ENCODE data around the gene MCM10.

DNA sequence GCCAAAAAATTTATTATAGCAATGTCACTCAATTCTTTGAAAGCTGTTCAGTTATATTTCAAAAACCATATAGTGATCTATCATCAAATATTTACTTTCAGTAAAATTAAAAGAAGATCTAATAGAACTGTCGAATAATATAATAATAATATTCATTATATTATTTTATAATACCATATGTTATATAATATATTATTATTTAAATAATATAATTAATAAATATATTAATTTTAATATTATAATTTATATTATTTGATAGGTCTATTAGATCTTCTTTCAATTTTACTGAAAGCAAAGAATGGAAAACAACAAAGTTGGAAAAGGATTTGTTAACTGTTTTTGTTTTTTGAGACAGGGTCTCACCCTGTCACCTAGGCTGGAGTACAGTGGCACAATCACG is 95.3 kb downstream of the MCM10 start:
- TF ChIP-seq EZH2 (IDR thresholded peaks at IDR 0.05) = no peak
- no peak for TF ChIP-seq POLR2AphosphoS5 (IDR thresholded peaks at IDR 0.05; ENCODE audit: borderline replicate concordance, low read depth, low read length)
